Activated CD4-positive, CD25-positive, alpha-beta regulatory T cell (primary cell): ENCODE data around the gene JMJD8.
"Not testable (repeated sequence)": the region's sequence is repeated elsewhere in the genome, so short reads cannot be mapped to it uniquely, and the experiment has no call there.

Source experiments
- DNase-seq, 4 experiments: peaks; one replicate each; lab custom pipeline; 2025; lab: John Stamatoyannopoulos, UW

The JMJD8 gene

GRCh38 chr16:692356-693108 lies 8.4 kb upstream of the JMJD8 start:
- no peak for DNase-seq

GRCh38 chr16:691242-691641 lies 7.1 kb upstream of the JMJD8 start:
- not testable (repeated sequence) for DNase-seq

- DNase-seq = no peak
These were observed 5.2 kb upstream of the JMJD8 start for GRCh38 chr16:689175-689897.

- no peak for DNase-seq
These were observed 3.4 kb upstream of the JMJD8 start for GRCh38 chr16:687499-687898.

- DNase-seq = no peak
These were observed 2.5 kb upstream of the JMJD8 start for GRCh38 chr16:686459-687260.

- DNase-seq = no peak
These were observed 1.8 kb upstream of the JMJD8 start for GRCh38 chr16:685967-686366.

GRCh38 chr16:684961-685696 lies 995 bp upstream of the JMJD8 start:
- DNase-seq = no peak

- DNase-seq = no peak
These were observed 601 bp downstream of the JMJD8 start for GRCh38 chr16:683396-684070.

GRCh38 chr16:682493-683395 lies 1.4 kb downstream of the JMJD8 start:
- no peak for DNase-seq

- DNase-seq = no peak
These were observed 2.2 kb downstream of the JMJD8 start for GRCh38 chr16:681746-682427.

GRCh38 chr16:680967-681745 lies 3.0 kb downstream of the JMJD8 start:
- DNase-seq = no peak

GRCh38 chr16:680625-680945 lies 3.5 kb downstream of the JMJD8 start:
- DNase-seq = no peak

GRCh38 chr16:679814-680624 lies 4.1 kb downstream of the JMJD8 start, which contains the start of gene STUB1:
TSS of gene STUB1 (plus strand) at chr16:680410. CDS start at chr16:680526, 116 bp downstream.
- DNase-seq = peak; percentile 89 to 95 (median 94)

- DNase-seq = no peak
These were observed 5.0 kb downstream of the JMJD8 start for GRCh38 chr16:678858-679813.

- DNase-seq = no peak
These were observed 5.8 kb downstream of the JMJD8 start for GRCh38 chr16:678209-678857.
